ENCODE results near the gene RFTN1.

DNA sequence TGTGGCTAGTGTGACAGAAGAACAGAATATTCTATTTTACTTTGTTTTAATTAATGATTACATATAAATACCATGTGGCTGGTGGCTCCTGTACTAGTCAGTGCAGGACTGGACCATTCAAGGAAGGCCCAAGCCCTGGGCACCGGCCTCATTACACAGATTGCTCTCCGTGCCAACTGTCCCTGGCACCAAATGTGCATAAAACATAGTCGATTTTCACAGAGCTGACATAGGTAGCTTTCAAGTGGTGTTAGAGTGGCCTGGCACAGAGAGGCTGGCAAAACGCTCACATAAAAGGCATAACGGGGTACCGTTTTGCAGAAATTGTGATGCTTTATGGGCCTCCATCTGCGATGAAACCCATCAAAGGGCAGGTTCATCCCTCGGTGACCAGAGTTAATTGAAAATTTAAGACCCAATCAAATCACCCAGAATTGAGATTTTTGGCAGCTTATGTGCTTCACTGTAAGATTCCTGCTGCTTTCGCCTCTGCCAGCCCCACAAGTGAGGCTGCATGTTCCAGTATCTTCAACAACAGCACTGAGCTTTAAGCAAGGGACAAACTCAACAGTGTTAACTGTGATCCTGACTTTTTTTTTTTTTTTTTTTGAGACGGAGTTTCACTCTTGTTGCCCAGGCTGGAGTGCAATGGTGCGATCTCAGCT is 25.9 kb downstream of the RFTN1 start:
- TF ChIP-seq, protein P1, sequence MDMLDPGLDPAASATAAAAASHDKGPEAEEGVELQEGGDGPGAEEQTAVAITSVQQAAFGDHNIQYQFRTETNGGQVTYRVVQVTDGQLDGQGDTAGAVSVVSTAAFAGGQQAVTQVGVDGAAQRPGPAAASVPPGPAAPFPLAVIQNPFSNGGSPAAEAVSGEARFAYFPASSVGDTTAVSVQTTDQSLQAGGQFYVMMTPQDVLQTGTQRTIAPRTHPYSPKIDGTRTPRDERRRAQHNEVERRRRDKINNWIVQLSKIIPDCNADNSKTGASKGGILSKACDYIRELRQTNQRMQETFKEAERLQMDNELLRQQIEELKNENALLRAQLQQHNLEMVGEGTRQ (IDR thresholded peaks at IDR 0.05), result no peak
- TF ChIP-seq, protein P2, sequence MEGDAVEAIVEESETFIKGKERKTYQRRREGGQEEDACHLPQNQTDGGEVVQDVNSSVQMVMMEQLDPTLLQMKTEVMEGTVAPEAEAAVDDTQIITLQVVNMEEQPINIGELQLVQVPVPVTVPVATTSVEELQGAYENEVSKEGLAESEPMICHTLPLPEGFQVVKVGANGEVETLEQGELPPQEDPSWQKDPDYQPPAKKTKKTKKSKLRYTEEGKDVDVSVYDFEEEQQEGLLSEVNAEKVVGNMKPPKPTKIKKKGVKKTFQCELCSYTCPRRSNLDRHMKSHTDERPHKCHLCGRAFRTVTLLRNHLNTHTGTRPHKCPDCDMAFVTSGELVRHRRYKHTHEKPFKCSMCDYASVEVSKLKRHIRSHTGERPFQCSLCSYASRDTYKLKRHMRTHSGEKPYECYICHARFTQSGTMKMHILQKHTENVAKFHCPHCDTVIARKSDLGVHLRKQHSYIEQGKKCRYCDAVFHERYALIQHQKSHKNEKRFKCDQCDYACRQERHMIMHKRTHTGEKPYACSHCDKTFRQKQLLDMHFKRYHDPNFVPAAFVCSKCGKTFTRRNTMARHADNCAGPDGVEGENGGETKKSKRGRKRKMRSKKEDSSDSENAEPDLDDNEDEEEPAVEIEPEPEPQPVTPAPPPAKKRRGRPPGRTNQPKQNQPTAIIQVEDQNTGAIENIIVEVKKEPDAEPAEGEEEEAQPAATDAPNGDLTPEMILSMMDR (IDR thresholded peaks at IDR 0.05), result no peak
- no peak for TF ChIP-seq SMC3 (IDR thresholded peaks at IDR 0.05)
- no peak for TF ChIP-seq RAD21 (conservative IDR thresholded peaks at IDR 0.05 in 1 of 2, IDR thresholded peaks at IDR 0.05 in 1 of 2)
- no peak for TF ChIP-seq POLR2A (IDR thresholded peaks at IDR 0.05; ENCODE audit: low read length)
- TF ChIP-seq GATA3 (IDR thresholded peaks at IDR 0.05; ENCODE audit: borderline replicate concordance), result no peak
- TF ChIP-seq ESRRA (IDR thresholded peaks at IDR 0.05; ENCODE audit: borderline replicate concordance, low read length), result no peak
- TF ChIP-seq, protein P3, sequence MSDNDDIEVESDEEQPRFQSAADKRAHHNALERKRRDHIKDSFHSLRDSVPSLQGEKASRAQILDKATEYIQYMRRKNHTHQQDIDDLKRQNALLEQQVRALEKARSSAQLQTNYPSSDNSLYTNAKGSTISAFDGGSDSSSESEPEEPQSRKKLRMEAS (IDR thresholded peaks at IDR 0.05), result no peak
- no peak for TF ChIP-seq ZNF302 (CRISPR knock-in tag; IDR thresholded peaks at IDR 0.05)
- TF ChIP-seq CHD2 (IDR thresholded peaks at IDR 0.05; ENCODE audit: low read length, partially characterized antibody), result no peak
